ENCODE data around the gene NECAP2. TPM values are rescaled to one million over a fixed set of nuclear protein-coding genes. Genes with fewer than 3 reads are reported as not detected.
"Not testable (repeated sequence)": the region's sequence is repeated elsewhere in the genome, so short reads cannot be mapped to it uniquely, and the experiment has no call there.

The NECAP2 gene
- total RNA-seq, 2 experiments from 2014 or later, result 110 to 111 TPM

GRCh38 chr1:16475771-16476770 lies 35.5 kb downstream of the NECAP2 start:
- H3K36me3 Mint-ChIP-seq; H3K4me3 Mint-ChIP-seq; H3K9me3 Mint-ChIP-seq; H3K4me1 Mint-ChIP-seq; H3K27ac Mint-ChIP-seq; ATAC-seq (ENCODE audit: low read depth); H3K27me3 Mint-ChIP-seq; POLR2A ChIA-PET: not testable (repeated sequence)
- DNase-seq, result peak; percentile 30

DNA sequence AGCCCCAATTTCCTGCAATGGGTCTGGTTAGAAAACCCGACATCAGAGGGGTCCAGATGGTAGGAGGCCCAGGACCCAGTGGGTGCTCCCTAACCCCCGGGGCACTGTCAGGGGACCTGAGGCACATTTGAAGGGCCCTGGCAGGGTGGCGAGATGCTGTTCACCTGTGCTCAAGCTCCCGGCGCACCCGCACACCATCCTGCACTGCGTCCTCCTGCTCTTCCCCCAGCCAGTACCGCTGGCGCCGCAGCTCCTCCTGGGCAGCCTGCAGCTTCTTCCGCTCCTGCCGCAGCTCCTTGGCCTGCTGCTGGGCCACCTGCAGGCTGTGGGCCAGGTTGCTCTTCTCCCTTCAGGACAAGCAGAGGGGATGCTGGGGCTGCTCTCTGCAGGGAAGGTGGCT lies 37.6 kb downstream of the NECAP2 start:
- H3K4me3 Mint-ChIP-seq, result no peak overlapping the region
- DNase-seq, result peak; percentile 21
- H3K4me1 Mint-ChIP-seq, result no peaks in the 10 kb centered on the region
- H3K27me3 Mint-ChIP-seq, result no peaks in the 10 kb centered on the region
- H3K36me3 Mint-ChIP-seq, result peaks cover 8% of the 10 kb centered on the region
- no peak overlapping the region for H3K27ac Mint-ChIP-seq
- no peak for ATAC-seq (ENCODE audit: low read depth)
- POLR2A ChIA-PET, result no interaction called here
- no peaks in the 10 kb centered on the region for H3K9me3 Mint-ChIP-seq

DNA sequence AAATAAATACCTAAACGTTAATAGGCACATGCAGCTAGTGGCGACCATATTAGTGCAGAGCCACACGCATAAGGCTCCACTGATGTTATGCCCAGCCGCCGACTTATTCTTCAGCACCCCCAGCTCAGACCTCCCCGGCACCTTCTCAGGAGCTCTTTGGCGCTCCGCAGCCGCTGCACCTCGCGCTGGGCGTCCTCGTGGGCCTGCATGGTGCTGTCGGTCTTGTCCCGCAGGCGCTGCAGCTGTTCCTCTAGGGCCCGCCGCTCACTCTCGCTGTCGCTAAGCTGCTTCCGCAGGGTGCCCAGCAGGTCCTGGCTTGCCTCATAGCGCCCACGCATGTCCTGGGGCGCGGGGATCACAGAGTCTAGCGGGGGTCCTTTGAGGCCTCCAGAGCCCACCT lies 42.6 kb downstream of the NECAP2 start:
- H3K4me3 Mint-ChIP-seq; H3K9me3 Mint-ChIP-seq; H3K27me3 Mint-ChIP-seq; H3K36me3 Mint-ChIP-seq; H3K4me1 Mint-ChIP-seq; ATAC-seq (ENCODE audit: low read depth); H3K27ac Mint-ChIP-seq: not testable (repeated sequence)
- POLR2A ChIA-PET, result interaction anchor here (1.0 kb wide), 1 partner anchor 30 kb away, joined by 3 read pairs; no protein-coding TSS in a partner anchor
- DNase-seq, result peak; percentile 19

GRCh38 chr1:16483639-16484500 lies 43.3 kb downstream of the NECAP2 start:
- H3K27me3 Mint-ChIP-seq; H3K4me3 Mint-ChIP-seq; H3K36me3 Mint-ChIP-seq; ATAC-seq (ENCODE audit: low read depth); H3K27ac Mint-ChIP-seq; H3K9me3 Mint-ChIP-seq; H3K4me1 Mint-ChIP-seq: not testable (repeated sequence)
- POLR2A ChIA-PET, result interaction anchor here (1.0 kb wide), 1 partner anchor 30 kb away, joined by 3 read pairs; no protein-coding TSS in a partner anchor
- peak; percentile 21 for DNase-seq

DNA sequence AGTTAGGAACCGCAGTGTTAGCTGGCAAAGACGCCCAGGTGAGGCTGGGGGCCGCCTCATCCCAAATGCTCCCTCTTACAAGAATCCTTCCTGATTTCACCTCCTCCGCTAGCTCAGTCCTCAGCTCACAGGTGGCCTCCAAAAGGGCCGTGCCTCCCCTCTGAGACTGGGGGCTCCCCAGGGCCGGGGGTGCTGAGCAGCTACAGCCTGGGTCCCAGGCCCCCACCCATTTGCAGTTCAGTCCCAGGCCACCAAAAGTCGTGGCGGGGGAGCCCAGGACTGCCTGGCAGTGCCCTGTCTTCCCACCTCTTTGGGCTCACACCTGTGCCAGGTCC lies 43.9 kb downstream of the NECAP2 start:
- no peak for ATAC-seq (ENCODE audit: low read depth)
- peaks cover 4% of the 10 kb centered on the region for H3K36me3 Mint-ChIP-seq
- POLR2A ChIA-PET, result no interaction called here
- peak; percentile 23 for DNase-seq
- no peak overlapping the region for H3K4me3 Mint-ChIP-seq
- H3K4me1 Mint-ChIP-seq, result no peaks in the 10 kb centered on the region
- no peak overlapping the region for H3K27ac Mint-ChIP-seq
- H3K9me3 Mint-ChIP-seq, result no peaks in the 10 kb centered on the region
- no peaks in the 10 kb centered on the region for H3K27me3 Mint-ChIP-seq

GRCh38 chr1:16484931-16485330 lies 44.4 kb downstream of the NECAP2 start:
- Mint-ChIP-seq H3K27ac (no peak overlapping the region), H3K4me3 (no peak overlapping the region), H3K9me3 (no peaks in the 10 kb centered on the region), H3K27me3 (no peaks in the 10 kb centered on the region), H3K36me3 (peaks cover 3% of the 10 kb centered on the region), H3K4me1 (no peaks in the 10 kb centered on the region)
- POLR2A ChIA-PET, result no interaction called here
- peak; percentile 23 for DNase-seq
- no peak for ATAC-seq (ENCODE audit: low read depth)

DNA sequence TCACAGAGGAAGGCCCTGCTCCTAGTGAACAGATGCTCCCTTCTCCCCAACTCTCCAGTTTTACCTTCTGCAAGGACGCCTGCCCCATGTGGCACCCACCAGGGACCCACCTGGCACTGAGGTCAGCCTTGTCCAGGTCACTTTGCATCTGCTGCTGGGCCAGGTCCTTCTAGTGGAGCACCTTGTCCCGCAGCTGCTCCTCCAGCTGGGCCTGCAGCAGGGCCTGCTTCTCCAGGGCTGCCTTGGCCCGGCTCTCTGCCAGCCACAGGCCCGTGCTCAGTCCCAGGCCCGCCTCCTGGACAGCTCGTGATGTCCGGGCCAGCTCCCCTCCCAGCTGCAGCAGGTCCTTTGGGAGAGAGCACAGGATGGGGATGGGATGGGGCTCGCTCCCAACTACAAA lies 45.8 kb downstream of the NECAP2 start:
- not testable (repeated sequence) for H3K4me1 Mint-ChIP-seq; H3K36me3 Mint-ChIP-seq; ATAC-seq (ENCODE audit: low read depth); H3K27me3 Mint-ChIP-seq; H3K27ac Mint-ChIP-seq; H3K9me3 Mint-ChIP-seq; H3K4me3 Mint-ChIP-seq
- peak; percentile 19 for DNase-seq
- POLR2A ChIA-PET, result interaction anchor here (0.6 kb wide), 1 partner anchor 83 kb away, joined by 5 read pairs; no protein-coding TSS in a partner anchor

GRCh38 chr1:16487011-16487410 lies 46.5 kb downstream of the NECAP2 start:
- DNase-seq; H3K4me3 Mint-ChIP-seq; H3K27ac Mint-ChIP-seq; ATAC-seq (ENCODE audit: low read depth); H3K9me3 Mint-ChIP-seq; H3K36me3 Mint-ChIP-seq; POLR2A ChIA-PET; H3K27me3 Mint-ChIP-seq; H3K4me1 Mint-ChIP-seq: not testable (repeated sequence)

- not testable (repeated sequence) for H3K27ac Mint-ChIP-seq
Measured at GRCh38 chr1:16489195-16489880, 48.8 kb downstream of the NECAP2 start.

GRCh38 chr1:16491056-16491675 lies 50.6 kb downstream of the NECAP2 start:
- Mint-ChIP-seq H3K27me3 (no peaks in the 10 kb centered on the region), H3K9me3 (no peaks in the 10 kb centered on the region), H3K36me3 (no peaks in the 10 kb centered on the region), H3K4me3 (no peak overlapping the region), H3K4me1 (peaks cover 4% of the 10 kb centered on the region), H3K27ac (no peak overlapping the region)
- POLR2A ChIA-PET, result no interaction called here
- ATAC-seq (ENCODE audit: low read depth), result no peak
- peak; percentile 13 for DNase-seq

More at GRCh38 chr1:16489195-16489880, 48.8 kb downstream of the NECAP2 start:
- POLR2A ChIA-PET, result interaction anchor here (0.6 kb wide), 1 partner anchor 151 kb away, joined by 3 read pairs; no protein-coding TSS in a partner anchor
- H3K27me3 Mint-ChIP-seq; H3K36me3 Mint-ChIP-seq; H3K4me3 Mint-ChIP-seq; H3K9me3 Mint-ChIP-seq; H3K4me1 Mint-ChIP-seq; ATAC-seq (ENCODE audit: low read depth): not testable (repeated sequence)
- peak; percentile 14 for DNase-seq

DNA sequence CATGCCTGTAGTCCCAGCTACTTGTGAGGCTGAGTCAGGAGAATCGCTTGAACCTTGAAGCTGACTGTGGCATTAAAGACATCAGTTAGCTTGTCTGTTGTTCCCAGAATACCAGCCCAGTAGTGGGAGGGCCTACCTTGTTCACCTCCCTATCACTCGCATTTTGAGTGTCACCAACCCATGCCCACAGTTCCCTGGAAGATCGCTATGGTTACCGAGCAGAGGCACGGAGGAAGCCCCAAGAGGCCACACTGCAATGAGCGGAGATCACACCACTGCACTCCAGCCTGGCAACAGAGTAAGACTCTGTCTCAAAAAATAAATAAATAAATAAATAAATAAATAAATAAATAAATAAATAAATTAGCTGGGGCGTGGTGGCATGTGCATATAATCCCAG lies 52.4 kb downstream of the NECAP2 start:
- peaks cover 13% of the 10 kb centered on the region for H3K4me1 Mint-ChIP-seq
- H3K27ac Mint-ChIP-seq; H3K9me3 Mint-ChIP-seq; H3K36me3 Mint-ChIP-seq; H3K4me3 Mint-ChIP-seq; ATAC-seq (ENCODE audit: low read depth); H3K27me3 Mint-ChIP-seq: not testable (repeated sequence)
- POLR2A ChIA-PET, result interaction anchor here (1.1 kb wide), 1 partner anchor 21 kb away, joined by 4 read pairs; the partner anchor contains the start of gene RNU1-1
- peak; percentile 15 for DNase-seq

GRCh38 chr1:16493731-16494130 lies 53.2 kb downstream of the NECAP2 start:
- H3K27me3 Mint-ChIP-seq; H3K27ac Mint-ChIP-seq; H3K36me3 Mint-ChIP-seq; ATAC-seq (ENCODE audit: low read depth); H3K9me3 Mint-ChIP-seq; H3K4me3 Mint-ChIP-seq: not testable (repeated sequence)
- H3K4me1 Mint-ChIP-seq, result peaks cover 13% of the 10 kb centered on the region
- POLR2A ChIA-PET, result interaction anchor here (1.1 kb wide), 1 partner anchor 20 kb away, joined by 4 read pairs; the partner anchor contains the start of gene RNU1-1
- peak; percentile 7 for DNase-seq

All from activated naive CD8-positive, alpha-beta T cell treated with anti-CD3 and anti-CD28 coated beads, Interleukin-2, amount 10 ng/mL, durations not matched to agents 7 days and 5 days (primary cell).